ENCODE results near the gene ZGPAT. TPM values are rescaled to one million over a fixed set of nuclear protein-coding genes. Genes with fewer than 3 reads are reported as not detected.

ZGPAT gene
- total and polyA plus RNA-seq, 10 of the 15 experiments (the other 5 are each of a cell fraction or from before 2014, with no cell fraction given): 0.58 to 52.9 (median 18.0) TPM

DNA sequence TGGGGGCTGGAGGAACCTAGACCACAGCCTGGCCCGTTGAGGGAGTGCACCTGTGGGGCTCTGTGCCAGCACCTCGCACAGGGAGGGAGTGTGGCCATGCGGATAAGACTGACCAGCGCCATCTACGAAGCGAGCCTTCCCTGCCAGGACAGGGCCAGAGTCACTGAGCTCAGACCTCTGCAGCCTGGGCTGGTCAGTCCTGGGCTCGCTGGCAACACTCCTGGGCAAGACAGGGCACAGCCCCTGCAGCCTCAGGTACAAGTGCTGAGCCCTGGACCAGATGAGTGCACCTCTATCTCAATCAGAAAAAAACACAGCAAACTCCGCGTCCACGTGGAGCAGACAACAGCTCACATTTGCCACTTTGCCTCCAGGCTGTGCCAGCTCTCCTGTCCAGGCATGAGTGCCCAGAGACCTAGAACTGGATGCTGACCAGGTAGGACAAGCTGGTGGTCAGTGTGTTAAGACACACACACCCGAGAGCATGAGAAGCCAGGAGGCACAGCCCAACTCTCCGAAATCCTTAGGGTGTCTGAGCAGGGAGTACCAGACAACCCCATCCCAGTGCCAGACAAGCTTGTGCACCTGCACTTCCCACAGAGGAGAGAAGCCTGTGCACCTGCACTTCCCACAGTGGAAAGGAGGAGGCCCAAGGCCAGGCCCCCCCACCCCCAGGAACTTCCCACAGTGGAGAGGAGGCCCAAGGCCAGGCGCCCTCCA lies 4.9 kb upstream of the ZGPAT start:
- no peak overlapping the region for H3K4me2 ChIP-seq (ENCODE audit: control insufficient read depth, insufficient read depth)
- ChIA-PET SMC1A (ENCODE audit: uncharacterized antibody, unreplicated experiment) (no interaction called here), CTCF (no interaction called here), POLR2A (no interaction called here), RAD21 (ENCODE audit: unreplicated experiment) (no interaction called here)
- H4K20me1 ChIP-seq (ENCODE audit: control insufficient read depth, insufficient read depth): no peaks in the 10 kb centered on the region
- no peak overlapping the region for H2AFZ ChIP-seq (ENCODE audit: control insufficient read depth, low read depth, low read length)
- no peak overlapping the region for H3K27ac ChIP-seq (ENCODE audit: control insufficient read depth, insufficient read depth)
- peaks cover 5 to 7% of the 10 kb centered on the region in 2 experiments; a peak in 3 of 4 replicates for H3K36me3 ChIP-seq (ENCODE audit: control insufficient read depth in 2 of 2, insufficient read depth in 2 of 2, low read length in 1 of 2)
- intact Hi-C loops (cut with micrococcal nuclease; ENCODE audit: unreplicated experiment) (no loop called here), in situ Hi-C loops (cut with MboI) (no loop called here)
- no peak overlapping the region for H3K9ac ChIP-seq (ENCODE audit: control insufficient read depth, insufficient read depth, low read length)
- FAIRE-seq (no peak), ATAC-seq (no peak), DNase-seq (ENCODE audit: low read depth, low spot score) (no peak)
- no TSS peak for BruUV-seq (replicated peaks)
- WGBS (ENCODE audit: insufficient coverage, insufficient replicate concordance, low lambda C conversion rate, missing lambda C conversion rate): 74% methylated on average over 13 of the region's 13 CpGs
- H3K4me3 ChIP-seq: no peak overlapping the region
- H3K4me1 ChIP-seq (ENCODE audit: control insufficient read depth, insufficient read depth, low read length): peaks cover 25% of the 10 kb centered on the region
- H3K27me3 ChIP-seq (replicated peaks in 1 of 2; ENCODE audit: control insufficient read depth in 2 of 2, insufficient read depth in 2 of 2, low read length in 1 of 2): no peaks in the 10 kb centered on the region
- TF ChIP-seq POLR2A (IDR thresholded peaks at IDR 0.05; ENCODE audit: low read depth, low read length): peak; percentile 54
- TF ChIP-seq, protein P1, sequence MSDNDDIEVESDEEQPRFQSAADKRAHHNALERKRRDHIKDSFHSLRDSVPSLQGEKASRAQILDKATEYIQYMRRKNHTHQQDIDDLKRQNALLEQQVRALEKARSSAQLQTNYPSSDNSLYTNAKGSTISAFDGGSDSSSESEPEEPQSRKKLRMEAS (IDR thresholded peaks at IDR 0.05; ENCODE audit: low read depth, low read length): no peak
- H3K79me2 ChIP-seq (ENCODE audit: control insufficient read depth, insufficient read depth, low read length): peaks cover 20% of the 10 kb centered on the region
- no peaks in the 10 kb centered on the region for H3K9me3 ChIP-seq (replicated peaks; ENCODE audit: control insufficient read depth, insufficient read depth, low read length)

GRCh38 chr20:63703471-63703975 lies 4.3 kb upstream of the ZGPAT start:
- Histone ChIP-seq H3K4me3 (no peak overlapping the region), H3K79me2 (ENCODE audit: control insufficient read depth, insufficient read depth, low read length) (peaks cover 26% of the 10 kb centered on the region), H3K4me2 (ENCODE audit: control insufficient read depth, insufficient read depth) (no peak overlapping the region), H3K4me1 (ENCODE audit: control insufficient read depth, insufficient read depth, low read length) (peaks cover 21% of the 10 kb centered on the region), H3K9ac (ENCODE audit: control insufficient read depth, insufficient read depth, low read length) (no peak overlapping the region), H4K20me1 (ENCODE audit: control insufficient read depth, insufficient read depth) (no peaks in the 10 kb centered on the region), H3K9me3 (replicated peaks; ENCODE audit: control insufficient read depth, insufficient read depth, low read length) (no peaks in the 10 kb centered on the region), H2AFZ (ENCODE audit: control insufficient read depth, low read depth, low read length) (no peak overlapping the region), H3K36me3 (ENCODE audit: control insufficient read depth in 2 of 2, insufficient read depth in 2 of 2, low read length in 1 of 2) (peaks cover 5 to 7% of the 10 kb centered on the region in 2 experiments; a peak in 3 of 4 replicates), H3K27me3 (replicated peaks in 1 of 2; ENCODE audit: control insufficient read depth in 2 of 2, insufficient read depth in 2 of 2, low read length in 1 of 2) (no peaks in the 10 kb centered on the region), H3K27ac (ENCODE audit: control insufficient read depth, insufficient read depth) (no peak overlapping the region)
- 84% methylated on average over 15 of the region's 15 CpGs for WGBS (ENCODE audit: insufficient coverage, insufficient replicate concordance, low lambda C conversion rate, missing lambda C conversion rate)
- ChIA-PET CTCF (no interaction called here), POLR2A (no interaction called here), SMC1A (ENCODE audit: uncharacterized antibody, unreplicated experiment) (no interaction called here), RAD21 (ENCODE audit: unreplicated experiment) (interaction anchor here (0.7 to 1.1 kb wide), 2 partner anchors 165 to 241 kb away, joined by 3 read pairs; no protein-coding TSS in a partner anchor)
- FAIRE-seq (no peak), ATAC-seq (no peak), DNase-seq (ENCODE audit: low read depth, low spot score) (no peak)
- in situ Hi-C loops (cut with MboI): no loop called here
- no peak for TF ChIP-seq HDGF (IDR thresholded peaks at IDR 0.05)
- TF ChIP-seq, protein P2, sequence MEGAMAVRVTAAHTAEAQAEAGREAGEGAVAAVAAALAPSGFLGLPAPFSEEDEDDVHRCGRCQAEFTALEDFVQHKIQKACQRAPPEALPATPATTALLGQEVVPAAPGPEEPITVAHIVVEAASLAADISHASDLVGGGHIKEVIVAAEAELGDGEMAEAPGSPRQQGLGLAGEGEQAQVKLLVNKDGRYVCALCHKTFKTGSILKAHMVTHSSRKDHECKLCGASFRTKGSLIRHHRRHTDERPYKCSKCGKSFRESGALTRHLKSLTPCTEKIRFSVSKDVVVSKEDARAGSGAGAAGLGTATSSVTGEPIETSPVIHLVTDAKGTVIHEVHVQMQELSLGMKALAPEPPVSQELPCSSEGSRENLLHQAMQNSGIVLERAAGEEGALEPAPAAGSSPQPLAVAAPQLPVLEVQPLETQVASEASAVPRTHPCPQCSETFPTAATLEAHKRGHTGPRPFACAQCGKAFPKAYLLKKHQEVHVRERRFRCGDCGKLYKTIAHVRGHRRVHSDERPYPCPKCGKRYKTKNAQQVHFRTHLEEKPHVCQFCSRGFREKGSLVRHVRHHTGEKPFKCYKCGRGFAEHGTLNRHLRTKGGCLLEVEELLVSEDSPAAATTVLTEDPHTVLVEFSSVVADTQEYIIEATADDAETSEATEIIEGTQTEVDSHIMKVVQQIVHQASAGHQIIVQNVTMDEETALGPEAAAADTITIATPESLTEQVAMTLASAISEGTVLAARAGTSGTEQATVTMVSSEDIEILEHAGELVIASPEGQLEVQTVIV (IDR thresholded peaks at IDR 0.05; ENCODE audit: borderline replicate concordance, partially characterized antibody): no peak
- no peak for TF ChIP-seq ASH2L (IDR thresholded peaks at IDR 0.05; ENCODE audit: borderline replicate concordance, low read depth)
- no peak for TF ChIP-seq NFYA (IDR thresholded peaks at IDR 0.05; ENCODE audit: borderline replicate concordance, low read depth, low read length)
- no TSS peak for BruUV-seq (replicated peaks)
- intact Hi-C loops (cut with micrococcal nuclease; ENCODE audit: unreplicated experiment): no loop called here

Measured in GM12878 (cell line).